ENCODE results near the gene EFL1. TPM values are rescaled to one million over a fixed set of nuclear protein-coding genes. Genes with fewer than 3 reads are reported as not detected.

The EFL1 gene
- total RNA-seq, 2 experiments from 2014 or later = 7.1 to 7.8 TPM

DNA sequence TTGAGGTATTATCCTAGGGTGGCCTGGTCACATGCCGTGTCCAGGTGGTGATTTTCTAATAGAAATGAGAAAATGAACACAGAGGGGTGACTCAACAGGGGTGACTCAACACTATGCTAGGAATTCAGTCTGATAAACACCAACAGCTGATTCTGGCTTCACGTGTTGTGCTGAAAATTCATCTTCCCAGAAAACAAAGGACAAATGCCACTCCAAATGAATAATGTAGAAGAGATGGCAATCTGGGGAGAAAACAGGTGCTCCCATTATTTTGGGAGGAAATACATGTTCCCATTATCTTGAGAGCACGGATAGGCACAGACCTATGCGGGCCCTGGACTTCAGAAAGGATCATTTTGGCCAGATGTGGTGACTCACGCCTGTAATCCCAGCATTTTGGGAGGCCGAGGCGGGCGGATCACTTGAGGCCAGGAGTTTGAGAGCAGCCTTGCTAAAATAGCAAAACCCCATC is 115.5 kb downstream of the EFL1 start:
- no peaks in the 10 kb centered on the region for H3K27me3 ChIP-seq (ENCODE audit: control insufficient read depth in 1 of 2, insufficient read depth in 2 of 2, low read length in 2 of 2)
- no peaks in the 10 kb centered on the region for H3K4me1 ChIP-seq (ENCODE audit: insufficient read depth, low read length)
- no peak overlapping the region for H3K4me3 ChIP-seq (ENCODE audit: low read length)
- TF ChIP-seq, protein P1, sequence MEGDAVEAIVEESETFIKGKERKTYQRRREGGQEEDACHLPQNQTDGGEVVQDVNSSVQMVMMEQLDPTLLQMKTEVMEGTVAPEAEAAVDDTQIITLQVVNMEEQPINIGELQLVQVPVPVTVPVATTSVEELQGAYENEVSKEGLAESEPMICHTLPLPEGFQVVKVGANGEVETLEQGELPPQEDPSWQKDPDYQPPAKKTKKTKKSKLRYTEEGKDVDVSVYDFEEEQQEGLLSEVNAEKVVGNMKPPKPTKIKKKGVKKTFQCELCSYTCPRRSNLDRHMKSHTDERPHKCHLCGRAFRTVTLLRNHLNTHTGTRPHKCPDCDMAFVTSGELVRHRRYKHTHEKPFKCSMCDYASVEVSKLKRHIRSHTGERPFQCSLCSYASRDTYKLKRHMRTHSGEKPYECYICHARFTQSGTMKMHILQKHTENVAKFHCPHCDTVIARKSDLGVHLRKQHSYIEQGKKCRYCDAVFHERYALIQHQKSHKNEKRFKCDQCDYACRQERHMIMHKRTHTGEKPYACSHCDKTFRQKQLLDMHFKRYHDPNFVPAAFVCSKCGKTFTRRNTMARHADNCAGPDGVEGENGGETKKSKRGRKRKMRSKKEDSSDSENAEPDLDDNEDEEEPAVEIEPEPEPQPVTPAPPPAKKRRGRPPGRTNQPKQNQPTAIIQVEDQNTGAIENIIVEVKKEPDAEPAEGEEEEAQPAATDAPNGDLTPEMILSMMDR (IDR thresholded peaks at IDR 0.05) = no peak
- CTCF ChIA-PET = no interaction called here
- H3K4me1 Mint-ChIP-seq (ENCODE audit: low read depth) = no peaks in the 10 kb centered on the region
- H3K9me3 ChIP-seq (ENCODE audit: control insufficient read depth in 1 of 2, insufficient read depth in 1 of 2, low read length in 2 of 2) = no peaks in the 10 kb centered on the region
- POLR2A ChIA-PET = no interaction called here
- no peak overlapping the region for H3K27ac Mint-ChIP-seq
- H3K36me3 Mint-ChIP-seq (ENCODE audit: low read depth) = peaks cover 52% of the 10 kb centered on the region
- intact Hi-C loops (cut with DNase I, micrococcal nuclease) = no loop called here
- H3K36me3 ChIP-seq (ENCODE audit: insufficient read depth, low read length) = peaks cover 15% of the 10 kb centered on the region
- H3K27ac ChIP-seq (ENCODE audit: low read depth in 1 of 2, low read length in 2 of 2) = no peak overlapping the region
- no peaks in the 10 kb centered on the region for H3K9me3 Mint-ChIP-seq
- no peak for ATAC-seq (ENCODE audit: poor library complexity)
- no peaks in the 10 kb centered on the region for H3K27me3 Mint-ChIP-seq
- no peak overlapping the region for H3K4me3 Mint-ChIP-seq
- DNase-seq = no peak

GRCh38 chr15:82146576-82146975 is 116.0 kb downstream of the EFL1 start:
- Histone ChIP-seq H3K27me3 (ENCODE audit: control insufficient read depth in 1 of 2, insufficient read depth in 2 of 2, low read length in 2 of 2) (no peaks in the 10 kb centered on the region), H3K36me3 (ENCODE audit: insufficient read depth, low read length) (peaks cover 11% of the 10 kb centered on the region), H3K27ac (ENCODE audit: low read depth in 1 of 2, low read length in 2 of 2) (no peak overlapping the region), H3K4me1 (ENCODE audit: insufficient read depth, low read length) (no peaks in the 10 kb centered on the region), H3K9me3 (ENCODE audit: control insufficient read depth in 1 of 2, insufficient read depth in 1 of 2, low read length in 2 of 2) (no peaks in the 10 kb centered on the region), H3K4me3 (ENCODE audit: low read length) (no peak overlapping the region)
- H3K36me3 Mint-ChIP-seq (ENCODE audit: low read depth) = peaks cover 48% of the 10 kb centered on the region
- no peaks in the 10 kb centered on the region for H3K9me3 Mint-ChIP-seq
- POLR2A ChIA-PET = no interaction called here
- no peaks in the 10 kb centered on the region for H3K4me1 Mint-ChIP-seq (ENCODE audit: low read depth)
- CTCF ChIA-PET = no interaction called here
- DNase-seq = no peak
- no peak overlapping the region for H3K27ac Mint-ChIP-seq
- no peak for ATAC-seq (ENCODE audit: poor library complexity)
- no peak overlapping the region for H3K4me3 Mint-ChIP-seq
- intact Hi-C loops (cut with DNase I, micrococcal nuclease) = no loop called here
- TF ChIP-seq, protein P1 (IDR thresholded peaks at IDR 0.05) = no peak
- no peaks in the 10 kb centered on the region for H3K27me3 Mint-ChIP-seq

- intact Hi-C loops (cut with DNase I, micrococcal nuclease) = loop anchor here in 1 of 2 experiments (5.0 kb wide), 1 partner anchor 731 kb away; no protein-coding TSS in a partner anchor
- Histone ChIP-seq H3K4me1 (ENCODE audit: insufficient read depth, low read length) (no peaks in the 10 kb centered on the region), H3K36me3 (ENCODE audit: insufficient read depth, low read length) (peaks cover 4% of the 10 kb centered on the region), H3K9me3 (ENCODE audit: control insufficient read depth in 1 of 2, insufficient read depth in 1 of 2, low read length in 2 of 2) (no peaks in the 10 kb centered on the region), H3K27ac (ENCODE audit: low read depth in 1 of 2, low read length in 2 of 2) (no peak overlapping the region), H3K27me3 (ENCODE audit: control insufficient read depth in 1 of 2, insufficient read depth in 2 of 2, low read length in 2 of 2) (no peaks in the 10 kb centered on the region), H3K4me3 (ENCODE audit: low read length) (no peak overlapping the region)
- TF ChIP-seq, protein P1 (IDR thresholded peaks at IDR 0.05) = no peak
- no peaks in the 10 kb centered on the region for H3K27me3 Mint-ChIP-seq
- ATAC-seq (ENCODE audit: poor library complexity) (no peak), DNase-seq (no peak)
- POLR2A ChIA-PET = no interaction called here
- H3K4me1 Mint-ChIP-seq (ENCODE audit: low read depth) = peaks cover 9% of the 10 kb centered on the region
- CTCF ChIA-PET = interaction anchor here (0.5 kb wide), 1 partner anchor 684 kb away, joined by 3 read pairs; no protein-coding TSS in a partner anchor
- peaks cover 32% of the 10 kb centered on the region for H3K36me3 Mint-ChIP-seq (ENCODE audit: low read depth)
- no peak overlapping the region for H3K4me3 Mint-ChIP-seq
- H3K9me3 Mint-ChIP-seq = no peaks in the 10 kb centered on the region
- no peak overlapping the region for H3K27ac Mint-ChIP-seq
Measured at GRCh38 chr15:82143390-82144385, 118.8 kb downstream of the EFL1 start.
